Activated CD8-positive, alpha-beta memory T cell treated with anti-CD3 and anti-CD28 coated beads, Interleukin-2, amount 50 U/mL, for 24 hours (primary cell): ENCODE measurements around the gene WRNIP1.
A peak's percentile ranks its signal among the peaks of the same experiment; 100 is the strongest.
"Not testable (repeated sequence)": the region's sequence is repeated elsewhere in the genome, so short reads cannot be mapped to it uniquely, and the experiment has no call there.

Source experiments
- DNase-seq: peaks from one replicate; pipeline ENCODE4 v3.0.0-alpha.2; 2020; ENCODE audit errors: extremely low read depth

The WRNIP1 gene

DNA sequence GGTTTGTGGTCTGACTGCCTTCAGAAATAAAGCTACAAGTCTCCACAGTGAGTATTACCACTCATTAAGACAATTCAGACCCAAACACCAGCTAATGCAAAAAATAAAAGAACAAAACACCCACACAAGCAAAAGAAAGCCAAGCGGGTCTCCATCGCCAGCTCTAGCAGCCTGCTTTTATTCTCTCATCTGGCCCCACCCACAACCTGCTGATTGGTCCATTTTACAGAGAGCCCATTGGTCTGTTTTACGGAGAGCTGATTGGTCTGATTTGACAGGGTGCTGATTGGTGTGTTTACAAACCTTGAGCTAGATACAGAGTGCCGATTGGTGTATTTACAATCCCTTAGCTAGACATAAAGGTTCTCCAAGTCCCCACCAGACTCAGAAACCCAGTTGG, 2.3 kb upstream of the WRNIP1 start:
- DNase-seq, result not testable (repeated sequence)

GRCh38 chr6:2763345-2763841, 1.8 kb upstream of the WRNIP1 start:
- DNase-seq, result no peak

DNA sequence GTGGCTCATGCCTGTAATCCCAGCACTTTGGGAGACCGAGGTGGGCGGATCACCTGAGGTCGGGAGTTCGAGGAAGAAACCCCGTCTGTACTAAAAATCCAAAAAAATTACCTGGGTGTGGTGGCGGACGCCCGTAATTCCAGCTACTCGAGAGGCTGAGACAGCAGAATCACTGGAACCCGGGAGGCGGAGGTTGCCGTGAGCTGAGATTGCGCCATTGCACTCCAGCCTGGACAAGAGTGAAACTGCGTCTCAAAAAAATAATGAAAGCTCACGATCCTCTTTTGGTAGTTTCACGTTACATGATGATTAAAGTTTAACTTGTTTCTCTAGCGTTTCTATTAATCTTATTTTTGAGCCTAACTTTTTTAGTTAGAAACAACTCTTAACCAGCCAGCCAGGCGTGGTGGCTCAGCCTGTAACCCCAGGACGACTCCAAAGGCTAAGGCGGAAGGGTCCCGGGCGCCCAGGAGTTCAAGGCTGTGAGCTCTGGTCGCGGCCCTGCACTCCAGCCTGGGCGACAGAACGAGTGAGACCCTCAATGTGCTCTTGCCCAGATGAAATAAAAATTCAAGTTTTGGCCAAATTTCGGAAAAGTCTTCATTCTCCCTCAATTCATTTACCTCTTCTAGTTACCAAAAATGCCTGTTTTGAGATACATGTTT, 1.2 kb upstream of the WRNIP1 start:
- DNase-seq, result no peak

- DNase-seq, result peak; percentile 20
Measured at GRCh38 chr6:2764610-2765165, 505 bp upstream of the WRNIP1 start.

GRCh38 chr6:2765896-2766766, 938 bp downstream of the WRNIP1 start:
- DNase-seq, result no peak

- DNase-seq, result no peak
Measured at GRCh38 chr6:2766767-2767656, 1.8 kb downstream of the WRNIP1 start.

- DNase-seq, result no peak
Measured at GRCh38 chr6:2767657-2768524, 2.7 kb downstream of the WRNIP1 start.

DNA sequence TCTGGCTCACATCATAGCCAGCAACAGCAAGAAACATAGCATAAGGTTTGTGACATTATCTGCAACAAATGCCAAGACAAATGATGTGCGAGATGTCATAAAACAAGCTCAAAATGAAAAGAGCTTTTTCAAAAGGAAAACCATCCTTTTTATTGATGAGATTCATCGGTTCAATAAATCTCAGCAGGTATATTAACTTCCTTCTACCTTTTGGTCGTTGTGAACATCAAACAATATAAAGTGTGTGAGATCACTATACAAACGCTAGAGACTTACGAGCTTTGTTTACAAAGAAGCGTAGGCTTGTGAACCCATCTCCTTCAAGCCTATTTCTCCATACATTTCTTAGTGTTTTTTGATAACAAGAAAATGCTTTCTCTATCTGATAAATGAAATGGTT, 3.5 kb downstream of the WRNIP1 start:
- no peak for DNase-seq

DNA sequence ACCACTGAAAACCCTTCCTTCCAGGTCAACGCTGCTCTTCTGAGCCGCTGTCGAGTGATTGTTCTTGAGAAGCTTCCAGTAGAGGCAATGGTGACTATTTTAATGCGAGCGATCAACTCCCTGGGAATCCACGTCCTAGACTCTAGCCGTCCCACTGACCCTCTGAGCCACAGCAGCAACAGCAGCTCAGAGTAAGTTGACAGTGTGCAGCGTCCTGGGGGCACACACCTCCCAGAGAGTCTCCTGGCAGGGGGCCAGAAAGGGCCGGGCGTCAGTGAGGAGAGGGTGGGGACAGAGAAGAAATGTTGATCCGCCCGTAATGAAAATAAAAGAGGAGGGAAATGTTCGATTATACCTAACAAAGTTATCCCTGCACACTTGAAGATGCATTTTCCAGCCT, 5.0 kb downstream of the WRNIP1 start:
- no peak for DNase-seq

DNA sequence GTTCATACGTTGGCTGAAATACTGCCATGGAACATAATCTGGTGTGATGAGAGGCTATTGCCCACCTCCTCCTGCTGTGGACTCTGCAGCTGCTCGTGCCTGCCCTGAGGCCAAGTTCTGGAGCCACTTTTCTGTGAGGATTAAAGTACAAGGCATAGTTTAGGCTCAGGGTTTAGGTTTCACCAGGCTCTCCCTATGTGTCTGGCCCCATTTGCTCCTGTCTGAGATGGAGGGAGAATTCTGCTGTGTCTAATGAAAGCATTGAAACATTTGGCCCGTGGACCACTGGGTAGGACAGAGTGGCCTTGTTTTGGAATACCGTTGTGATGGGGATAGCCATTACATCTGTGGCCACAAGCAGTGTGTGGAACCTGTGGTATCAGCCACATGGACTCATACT, 5.9 kb downstream of the WRNIP1 start:
- no peak for DNase-seq

DNA sequence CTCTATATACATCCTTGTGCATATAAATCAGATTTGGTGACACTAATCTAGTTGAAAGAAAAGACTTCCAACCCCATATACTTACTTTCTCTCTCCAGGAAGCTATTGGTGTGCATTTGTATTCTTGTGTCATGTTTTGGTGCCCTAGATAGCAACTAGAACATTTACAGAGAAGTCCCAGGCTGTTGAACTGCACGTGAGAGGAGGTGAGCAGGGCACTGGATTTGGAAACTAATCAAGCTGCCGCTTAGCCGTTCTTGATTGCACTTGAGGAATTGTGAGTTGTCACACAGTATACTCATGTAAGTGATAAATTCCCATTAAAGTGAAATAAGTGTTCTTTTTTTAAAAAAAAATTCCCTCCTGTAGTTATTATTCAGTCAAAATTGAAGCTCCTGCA, 7.6 kb downstream of the WRNIP1 start:
- DNase-seq, result no peak

GRCh38 chr6:2773449-2773848, 8.3 kb downstream of the WRNIP1 start:
- no peak for DNase-seq

DNA sequence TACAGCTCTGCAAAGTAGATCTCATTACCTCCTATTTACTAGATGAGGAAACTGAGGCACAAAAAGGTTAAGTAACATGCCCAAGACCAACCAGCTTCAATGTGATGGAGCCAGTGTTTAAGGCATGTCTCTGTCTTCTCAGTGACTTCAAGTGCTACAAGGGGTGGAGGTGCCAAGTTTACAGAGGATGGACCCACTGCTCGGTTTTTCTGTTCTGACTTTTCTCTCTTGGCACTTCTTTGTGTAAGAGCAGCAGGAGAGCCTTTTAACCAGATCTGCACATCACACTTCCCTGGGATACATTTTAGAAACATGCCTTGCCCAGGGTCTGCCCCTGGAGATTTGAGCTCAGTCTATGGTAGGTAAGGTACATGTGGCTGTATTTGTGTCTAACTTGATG, 9.8 kb downstream of the WRNIP1 start:
- DNase-seq, result no peak

DNA sequence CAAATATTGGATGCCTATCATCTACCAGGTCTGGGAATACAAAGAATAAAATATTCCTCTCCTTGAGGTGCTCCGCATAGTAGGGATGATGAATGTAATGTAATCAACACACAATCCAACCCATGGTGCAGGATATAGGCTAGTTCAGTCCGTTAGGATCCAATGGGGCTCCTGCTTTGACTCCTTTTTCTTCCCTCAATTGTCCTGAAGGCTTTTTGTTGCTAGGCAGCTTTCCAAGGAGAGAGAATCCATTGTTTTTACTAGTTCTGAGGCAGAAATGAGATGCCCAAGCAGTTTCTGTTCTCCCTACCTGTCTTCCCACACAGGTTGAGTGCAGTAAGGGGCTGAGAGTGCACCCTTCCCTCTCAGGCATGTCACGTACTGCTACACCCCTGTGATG, 12.1 kb downstream of the WRNIP1 start:
- no peak for DNase-seq

GRCh38 chr6:2780102-2780737, 15.0 kb downstream of the WRNIP1 start:
- DNase-seq, result no peak

DNA sequence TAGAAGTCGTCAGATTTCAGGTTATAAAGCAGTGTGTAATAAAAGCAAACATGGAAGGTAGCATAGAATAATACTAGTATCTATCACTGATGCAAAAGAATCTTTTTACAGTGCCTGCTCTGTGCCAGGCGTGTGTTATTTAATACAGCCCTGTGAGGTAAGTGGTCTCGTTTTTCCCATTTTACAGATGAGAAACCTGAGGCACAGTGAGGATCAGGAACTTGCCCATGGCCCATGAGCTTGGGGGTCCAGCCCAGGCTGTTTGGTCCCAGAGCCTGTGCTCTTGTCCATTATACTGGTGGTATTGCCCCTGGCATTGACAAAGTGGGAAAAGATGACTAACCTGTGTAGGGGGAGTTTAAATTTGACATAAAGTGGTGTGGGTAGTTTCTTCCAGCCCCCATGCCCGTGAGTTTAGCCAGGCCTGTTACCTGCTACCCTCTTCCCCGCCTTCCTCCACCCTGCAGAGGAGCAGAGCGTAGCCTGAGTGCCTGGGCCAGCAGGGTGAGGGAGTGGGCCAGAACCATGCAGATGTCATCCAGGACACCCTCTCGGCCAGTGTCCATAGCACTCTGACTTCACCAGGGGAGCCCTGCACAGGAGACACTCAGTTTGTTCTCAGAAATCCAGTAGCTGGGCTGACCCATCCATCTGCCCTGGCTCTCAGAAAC, 16.6 kb downstream of the WRNIP1 start:
- DNase-seq, result no peak

- no peak for DNase-seq
Measured at GRCh38 chr6:2782356-2782708, 17.1 kb downstream of the WRNIP1 start.

GRCh38 chr6:2782825-2783187, 17.6 kb downstream of the WRNIP1 start:
- no peak for DNase-seq

DNA sequence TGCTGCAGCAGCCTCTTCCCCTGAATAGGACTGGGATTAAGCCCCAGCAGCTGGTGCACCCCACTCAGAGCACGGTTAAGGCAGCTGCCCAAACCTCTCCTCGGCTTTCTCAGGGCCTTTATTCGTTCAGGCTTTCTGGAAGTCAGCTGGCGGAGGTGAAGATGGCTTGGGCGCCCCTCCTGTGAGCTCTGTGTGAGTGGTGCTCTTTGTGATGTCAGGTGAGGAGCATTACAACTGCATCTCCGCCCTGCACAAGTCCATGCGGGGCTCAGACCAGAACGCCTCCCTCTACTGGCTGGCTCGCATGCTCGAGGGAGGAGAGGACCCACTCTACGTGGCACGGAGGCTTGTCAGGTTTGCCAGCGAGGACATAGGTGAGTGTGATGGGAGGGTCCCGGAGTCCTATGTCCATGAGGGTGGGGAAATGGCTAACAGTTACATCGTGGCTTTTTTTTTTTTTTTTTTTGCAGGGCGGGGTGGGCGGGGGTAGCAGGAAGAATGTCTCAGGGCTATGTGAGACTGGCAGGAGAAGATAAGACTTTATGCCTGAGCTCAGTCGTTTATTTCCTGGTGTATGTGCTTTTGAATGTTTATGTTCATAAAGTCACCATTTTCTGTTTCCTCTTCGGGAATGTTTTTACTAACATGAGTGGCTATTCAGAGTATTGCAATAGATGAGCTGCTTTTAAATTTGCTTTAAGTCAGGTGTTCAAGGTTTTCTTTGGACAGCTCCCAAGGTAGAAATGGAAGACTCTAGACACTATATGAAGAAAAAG, 18.2 kb downstream of the WRNIP1 start:
- DNase-seq, result no peak
